CD4-positive, alpha-beta T cell (primary cell): ENCODE data around the gene POLRMT. TPM values are rescaled to one million over a fixed set of nuclear protein-coding genes. Genes with fewer than 3 reads are reported as not detected.

ENCODE experiments used
- ATAC-seq: fragments of 200-7000 bp; cut with Tn5 transposase; one replicate; pipeline ENCODE4 v1.10.0; 2022; ENCODE audit warnings: mild to moderate bottlenecking; ENCODE audit not compliant: poor library complexity
- CTCF ChIA-PET: fragments of 350-600 bp; sonication (Branson Sonifier 250); formaldehyde crosslinking; loops from one replicate; lab custom pipeline; 2021; ENCODE audit warnings: antibody characterized with exemption, inconsistent platforms; lab: Charles Lee
- POLR2A ChIA-PET: fragments of 350-600 bp; sonication (Branson Sonifier 250); formaldehyde crosslinking; loops from one replicate; lab custom pipeline; 2021; ENCODE audit warnings: antibody characterized with exemption, inconsistent platforms; lab: Charles Lee
- DNase-seq, 14 experiments: peaks; one replicate each; pipeline ENCODE4 v3.0.0-alpha.2; 2013 to 2020; ENCODE audit warnings: mixed read lengths in 2 of 14
- H3K27ac ChIP-seq, 2 donors: one replicate each; pipeline versions ENCODE4 v1.5.1 to v1.7.0; 2013; ENCODE audit warnings: low read length in 2 of 2, low read depth in 1 of 2, mild to moderate bottlenecking in 1 of 2
- H3K27me3 ChIP-seq, 2 experiments: 1 replicate in 1 of 2; 2 replicates in 1 of 2; pipeline versions ENCODE4 v1.6.1 to v1.7.0; 2013; ENCODE audit warnings: low read length in 2 of 2, control low read depth in 1 of 2, mild to moderate bottlenecking in 1 of 2, moderate library complexity in 1 of 2; ENCODE audit not compliant: insufficient read depth in 2 of 2, control insufficient read depth in 1 of 2
- H3K36me3 ChIP-seq: one replicate; pipeline ENCODE4 v1.6.1; 2013; ENCODE audit warnings: low read length, control low read depth; ENCODE audit not compliant: insufficient read depth
- H3K4me1 ChIP-seq: one replicate; pipeline ENCODE4 v1.6.1; 2013; ENCODE audit warnings: low read length, control low read depth; ENCODE audit not compliant: insufficient read depth
- H3K4me3 ChIP-seq: one replicate; pipeline ENCODE4 v1.5.1; 2013; ENCODE audit warnings: mild to moderate bottlenecking, low read length, moderate library complexity
- H3K9me3 ChIP-seq, 2 experiments: 1 replicate in 1 of 2; 2 replicates in 1 of 2; pipeline versions ENCODE4 v1.6.1 to v1.7.0; 2013; ENCODE audit warnings: low read length in 2 of 2, mild to moderate bottlenecking in 2 of 2, control low read depth in 1 of 2, moderate library complexity in 1 of 2; ENCODE audit not compliant: control insufficient read depth in 1 of 2, insufficient read depth in 1 of 2
- H3K27ac Mint-ChIP-seq: one replicate; pipeline ENCODE4 v1.8.0; 2020; ENCODE audit warnings: mixed read lengths
- H3K27me3 Mint-ChIP-seq: one replicate; pipeline ENCODE4 v1.8.0; 2021; ENCODE audit warnings: mixed read lengths
- H3K36me3 Mint-ChIP-seq: one replicate; pipeline ENCODE4 v1.8.0; 2021; ENCODE audit warnings: low read depth, mixed read lengths
- H3K4me1 Mint-ChIP-seq: one replicate; pipeline ENCODE4 v1.8.0; 2021; ENCODE audit warnings: low read depth, mixed read lengths
- H3K4me3 Mint-ChIP-seq: one replicate; pipeline ENCODE4 v1.8.0; 2020; ENCODE audit warnings: mild to moderate bottlenecking, mixed read lengths
- H3K9me3 Mint-ChIP-seq: one replicate; pipeline ENCODE4 v1.8.0; 2020; ENCODE audit warnings: mixed read lengths
- intact Hi-C, 2 experiments: fragments of 100-400 bp; cut with DNase I in 1 of 2; cut with micrococcal nuclease in 1 of 2; formaldehyde crosslinking; loops; one replicate each; pipeline versions ENCODE4 v1.15.1 to v1.9.0; 2023 to 2025; cut with DNase I, micrococcal nuclease
- total RNA-seq, 174 experiments: library from RNA in 2 of 174; stranded (reverse) in 2 of 174; gene quantifications; one replicate each; pipeline ENCODE4 v1.2.3 and lab custom pipeline; 2021 to 2026
- TF ChIP-seq, protein P1 (sequence below): fragments of 200-600 bp; IDR thresholded peaks from one replicate; pipeline ENCODE4 v1.8.0; 2022; ENCODE audit warnings: antibody characterized with exemption, mild to moderate bottlenecking

Gene POLRMT
- total RNA-seq, 2 experiments from 2014 or later: 54.4 to 56.2 TPM

DNA sequence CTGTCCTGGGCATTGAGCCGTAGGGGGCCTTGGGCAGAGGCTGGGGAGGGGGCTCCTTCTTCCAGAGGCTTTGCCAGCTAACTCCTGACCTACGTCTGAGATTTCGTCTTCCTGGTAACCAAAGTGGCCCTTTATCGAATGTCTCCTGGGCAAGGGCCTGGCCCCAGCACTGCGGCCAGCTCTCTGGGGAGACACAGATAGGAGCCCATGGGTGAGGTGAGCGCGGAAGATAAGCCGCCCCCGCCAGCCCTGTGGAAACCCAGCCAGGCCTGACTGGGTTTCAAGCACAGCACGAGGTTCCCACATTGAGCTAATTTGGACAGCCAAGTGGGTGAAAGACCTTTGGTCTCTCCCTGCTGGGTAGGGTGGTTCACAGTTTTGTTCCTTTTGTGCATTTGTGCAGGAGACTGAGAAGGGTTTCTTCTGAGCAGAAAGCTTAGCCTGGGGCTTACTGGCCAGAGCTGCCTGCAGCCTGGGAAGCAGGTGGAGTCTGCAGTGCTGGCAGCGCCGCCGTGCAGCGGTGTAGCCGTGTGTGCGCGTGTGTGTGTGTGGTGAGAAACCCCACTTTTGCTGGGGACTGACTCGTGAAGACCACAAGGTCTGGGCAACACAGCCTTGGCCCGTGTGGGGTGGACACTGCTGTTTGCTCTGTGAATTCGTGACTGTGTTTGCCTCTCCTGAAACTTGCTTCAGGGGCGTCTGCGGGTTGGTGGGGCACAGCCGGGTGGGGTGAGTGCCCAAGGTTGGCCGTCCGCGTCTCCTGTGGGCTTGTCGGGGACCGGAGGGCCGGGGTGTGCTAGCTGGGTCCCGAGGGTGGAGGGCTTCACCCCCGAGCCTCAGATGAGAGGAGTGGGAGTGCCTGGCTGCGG lies 58.4 kb downstream of the POLRMT start:
- H3K27me3 Mint-ChIP-seq: no peaks in the 10 kb centered on the region
- no peak overlapping the region for H3K27ac ChIP-seq
- H3K4me3 Mint-ChIP-seq: peak overlapping the region; percentile 85
- ATAC-seq (no peak), DNase-seq (peak in 1 of 14 experiments; percentile 40)
- peaks cover 14% of the 10 kb centered on the region for H3K36me3 Mint-ChIP-seq
- no peaks in the 10 kb centered on the region for H3K9me3 Mint-ChIP-seq
- no peaks in the 10 kb centered on the region for H3K9me3 ChIP-seq
- peaks cover 64% of the 10 kb centered on the region for H3K4me1 ChIP-seq
- TF ChIP-seq, protein P1, sequence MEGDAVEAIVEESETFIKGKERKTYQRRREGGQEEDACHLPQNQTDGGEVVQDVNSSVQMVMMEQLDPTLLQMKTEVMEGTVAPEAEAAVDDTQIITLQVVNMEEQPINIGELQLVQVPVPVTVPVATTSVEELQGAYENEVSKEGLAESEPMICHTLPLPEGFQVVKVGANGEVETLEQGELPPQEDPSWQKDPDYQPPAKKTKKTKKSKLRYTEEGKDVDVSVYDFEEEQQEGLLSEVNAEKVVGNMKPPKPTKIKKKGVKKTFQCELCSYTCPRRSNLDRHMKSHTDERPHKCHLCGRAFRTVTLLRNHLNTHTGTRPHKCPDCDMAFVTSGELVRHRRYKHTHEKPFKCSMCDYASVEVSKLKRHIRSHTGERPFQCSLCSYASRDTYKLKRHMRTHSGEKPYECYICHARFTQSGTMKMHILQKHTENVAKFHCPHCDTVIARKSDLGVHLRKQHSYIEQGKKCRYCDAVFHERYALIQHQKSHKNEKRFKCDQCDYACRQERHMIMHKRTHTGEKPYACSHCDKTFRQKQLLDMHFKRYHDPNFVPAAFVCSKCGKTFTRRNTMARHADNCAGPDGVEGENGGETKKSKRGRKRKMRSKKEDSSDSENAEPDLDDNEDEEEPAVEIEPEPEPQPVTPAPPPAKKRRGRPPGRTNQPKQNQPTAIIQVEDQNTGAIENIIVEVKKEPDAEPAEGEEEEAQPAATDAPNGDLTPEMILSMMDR: no peak
- no peak overlapping the region for H3K4me3 ChIP-seq
- H3K36me3 ChIP-seq: peaks cover 14% of the 10 kb centered on the region
- H3K27ac Mint-ChIP-seq: no peak overlapping the region
- H3K27me3 ChIP-seq: no peaks in the 10 kb centered on the region
- CTCF ChIA-PET: interaction anchor here (1.9 kb wide), 1 partner anchor 10 kb away, joined by 10 read pairs; no protein-coding TSS in a partner anchor
- intact Hi-C loops: loop anchor here (5.0 kb wide), 5 partner anchors 57 to 832 kb away; partner anchors contain the start of genes DAZAP1 (in 1 of the 2), POLRMT (in 1 of the 2), RNF126 (in 1 of the 2) and TPGS1 (in 1 of the 2)
- peaks cover 37% of the 10 kb centered on the region for H3K4me1 Mint-ChIP-seq
- POLR2A ChIA-PET: interaction anchor here (0.6 kb wide), 1 partner anchor 41 kb away, joined by 3 read pairs; no protein-coding TSS in a partner anchor

- Histone ChIP-seq H3K36me3 (peaks cover 4% of the 10 kb centered on the region), H3K27me3 (no peaks in the 10 kb centered on the region), H3K4me3 (peak overlapping the region; percentile 94), H3K4me1 (peaks cover 64% of the 10 kb centered on the region), H3K9me3 (no peaks in the 10 kb centered on the region), H3K27ac (no peak overlapping the region)
- TF ChIP-seq, protein P1: no peak
- Mint-ChIP-seq H3K36me3 (peaks cover 14% of the 10 kb centered on the region), H3K4me3 (peak overlapping the region; percentile 85), H3K27ac (peak overlapping the region; percentile 44), H3K27me3 (no peaks in the 10 kb centered on the region), H3K9me3 (no peaks in the 10 kb centered on the region), H3K4me1 (peaks cover 40% of the 10 kb centered on the region)
- intact Hi-C loops: loop anchor here (2.0 to 5.0 kb wide), 6 partner anchors 59 to 834 kb away; partner anchors contain the start of genes RNF126 (in 2 of the 2), DAZAP1 (in 1 of the 2), POLRMT (in 1 of the 2) and TPGS1 (in 1 of the 2)
- ATAC-seq: no peak
- DNase-seq: peak in 2 of 14 experiments; percentile 33 to 54
- ChIA-PET POLR2A (no interaction called here), CTCF (interaction anchor here (1.9 kb wide), 1 partner anchor 11 kb away, joined by 10 read pairs; no protein-coding TSS in a partner anchor)
Observed at GRCh38 chr19:573519-573825, 59.9 kb downstream of the POLRMT start.

DNA sequence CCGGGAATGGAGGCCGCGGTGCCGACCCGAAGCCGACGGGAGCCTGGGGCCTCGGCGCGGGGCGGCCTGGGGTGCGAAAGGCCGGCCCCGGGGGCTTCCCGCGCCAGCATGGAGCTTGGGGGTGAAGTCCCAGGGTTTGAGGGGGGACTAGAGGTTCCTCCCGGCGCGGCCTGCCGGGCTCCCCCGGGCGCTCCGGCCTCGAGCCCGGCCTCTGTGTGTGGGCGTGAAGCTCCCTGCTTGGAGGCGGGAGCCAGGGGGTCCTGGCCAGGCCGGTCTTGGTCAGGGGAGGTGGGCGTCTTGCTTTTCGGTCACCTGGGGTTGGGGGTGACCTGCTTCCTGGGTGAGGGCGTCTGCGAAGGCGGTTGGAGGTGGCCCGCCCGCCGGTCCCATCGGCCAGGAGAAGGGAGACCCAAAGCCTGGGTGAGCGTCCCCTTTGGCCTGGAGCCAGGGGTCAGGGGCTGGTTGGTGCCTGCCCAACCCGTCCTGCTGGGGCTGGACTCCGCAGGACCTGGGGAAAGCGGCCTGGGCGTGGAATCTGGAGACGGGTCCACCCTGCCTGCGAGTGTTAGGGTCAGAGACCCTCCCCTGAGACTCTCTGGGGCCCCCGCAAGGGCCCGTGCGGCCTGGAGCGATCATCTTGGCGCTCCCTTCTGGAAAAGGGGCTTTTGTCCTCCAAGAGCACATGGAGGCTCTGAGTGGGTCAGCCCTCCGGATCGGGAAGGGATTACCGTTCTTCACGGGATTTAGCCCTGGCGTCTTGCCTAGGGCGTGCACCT lies 60.4 kb downstream of the POLRMT start:
- H3K27ac ChIP-seq: peak overlapping the region in 1 of 2 donors; percentile 66
- Mint-ChIP-seq H3K4me1 (peaks cover 40% of the 10 kb centered on the region), H3K27me3 (no peaks in the 10 kb centered on the region), H3K4me3 (peak overlapping the region; percentile 99), H3K36me3 (peaks cover 14% of the 10 kb centered on the region), H3K9me3 (no peaks in the 10 kb centered on the region), H3K27ac (peak overlapping the region; percentile 95)
- DNase-seq (peak in 1 of 14 experiments; percentile 62), ATAC-seq (no peak)
- TF ChIP-seq, protein P1: no peak
- peaks cover 2% of the 10 kb centered on the region for H3K36me3 ChIP-seq
- no peaks in the 10 kb centered on the region for H3K27me3 ChIP-seq
- H3K9me3 ChIP-seq: no peaks in the 10 kb centered on the region
- CTCF ChIA-PET: interaction anchor here (2.2 kb wide), 1 partner anchor 11 kb away, joined by 14 read pairs; no protein-coding TSS in a partner anchor
- peaks cover 64% of the 10 kb centered on the region for H3K4me1 ChIP-seq
- H3K4me3 ChIP-seq: peak overlapping the region; percentile 94
- POLR2A ChIA-PET: interaction anchor here (0.5 to 2.0 kb wide), 2 partner anchors 11 to 45 kb away, joined by 3 to 6 read pairs; no protein-coding TSS in a partner anchor
- intact Hi-C loops: loop anchor here (1.0 to 5.0 kb wide), 9 partner anchors 42 to 834 kb away; partner anchors contain the start of genes RNF126 (in 2 of the 2), TPGS1 (in 2 of the 2), CDC34 (in 1 of the 2) and DAZAP1 (in 1 of the 2)
